NCI-H2171 treated with DMSO at 0.1 percent for 48 hours (cell line): ENCODE data around the gene EVI5L.
"Not testable (repeated sequence)": the region's sequence is repeated elsewhere in the genome, so short reads cannot be mapped to it uniquely, and the experiment has no call there.

Experiments used
- DNase-seq: peaks from one replicate; lab custom pipeline; 2025; lab: John Stamatoyannopoulos, UW

EVI5L gene

GRCh38 chr19:7829561-7830271 is at the start of gene EVI5L:
TSS of gene EVI5L (plus strand) at chr19:7830218. CDS start at chr19:7846543, 16,325 bp downstream.
- peak; percentile 100 for DNase-seq

GRCh38 chr19:7781157-7781556 is 48.9 kb upstream of the EVI5L start:
- DNase-seq: no peak

DNA sequence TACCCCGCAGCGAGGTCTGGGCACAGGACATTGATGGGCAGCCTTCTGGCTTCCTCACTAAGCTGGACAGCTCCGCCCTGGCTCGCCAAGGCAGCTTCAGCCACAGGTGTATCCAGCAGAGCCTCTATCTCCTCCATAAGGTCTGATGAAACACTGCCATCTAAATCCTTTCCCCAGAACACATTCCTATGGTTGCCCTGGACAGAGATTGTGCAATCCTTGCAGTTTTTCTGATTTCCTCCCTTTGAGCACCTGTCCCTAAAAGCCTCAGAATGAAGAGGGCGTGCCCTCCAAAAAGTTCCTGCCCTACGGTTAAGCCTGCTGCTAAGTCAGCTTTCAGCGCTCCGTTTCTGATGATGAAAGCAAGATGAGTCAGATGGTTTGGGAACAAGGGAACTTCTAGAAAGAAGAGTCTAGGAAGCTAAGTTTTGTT is 46.0 kb upstream of the EVI5L start:
- no peak for DNase-seq

DNA sequence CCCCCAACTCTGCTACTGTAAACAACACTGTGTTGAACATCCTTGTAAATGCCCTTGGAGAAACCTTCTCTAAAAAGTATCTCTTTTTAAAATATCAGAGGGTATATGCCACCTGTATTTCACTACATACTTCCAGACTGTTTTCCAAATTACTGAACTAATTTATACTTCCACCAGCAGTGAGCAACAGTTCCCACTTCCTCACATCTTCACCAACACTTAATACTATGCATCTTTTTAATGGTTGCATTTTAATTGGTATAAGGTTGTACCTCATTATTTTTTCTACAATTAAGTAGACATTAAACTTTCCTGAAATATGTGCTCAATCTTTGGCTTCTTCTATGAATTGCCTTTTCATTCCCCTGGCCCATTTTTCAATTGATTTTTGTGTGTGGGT is 45.2 kb upstream of the EVI5L start:
- DNase-seq: no peak

DNA sequence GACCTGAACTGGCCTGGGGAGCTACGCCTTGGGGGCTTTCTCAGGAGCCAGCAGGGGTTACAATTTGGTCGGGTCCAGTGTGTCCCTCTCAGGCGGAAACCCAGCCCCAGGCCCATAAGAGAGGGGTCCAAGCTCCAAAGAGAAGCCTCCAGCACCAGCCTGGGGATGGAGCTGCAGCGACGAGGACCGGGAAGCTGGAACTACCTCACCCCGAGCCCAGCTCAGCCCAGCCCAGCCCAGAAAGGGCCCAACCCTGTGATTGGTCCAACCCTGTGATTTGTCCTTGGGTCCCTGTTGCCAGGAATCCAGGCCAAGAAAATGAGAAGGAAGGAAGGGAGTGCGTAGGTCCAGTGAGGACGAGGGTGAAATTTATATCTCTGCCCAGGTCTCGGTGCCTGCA is 42.9 kb upstream of the EVI5L start:
- no peak for DNase-seq

DNA sequence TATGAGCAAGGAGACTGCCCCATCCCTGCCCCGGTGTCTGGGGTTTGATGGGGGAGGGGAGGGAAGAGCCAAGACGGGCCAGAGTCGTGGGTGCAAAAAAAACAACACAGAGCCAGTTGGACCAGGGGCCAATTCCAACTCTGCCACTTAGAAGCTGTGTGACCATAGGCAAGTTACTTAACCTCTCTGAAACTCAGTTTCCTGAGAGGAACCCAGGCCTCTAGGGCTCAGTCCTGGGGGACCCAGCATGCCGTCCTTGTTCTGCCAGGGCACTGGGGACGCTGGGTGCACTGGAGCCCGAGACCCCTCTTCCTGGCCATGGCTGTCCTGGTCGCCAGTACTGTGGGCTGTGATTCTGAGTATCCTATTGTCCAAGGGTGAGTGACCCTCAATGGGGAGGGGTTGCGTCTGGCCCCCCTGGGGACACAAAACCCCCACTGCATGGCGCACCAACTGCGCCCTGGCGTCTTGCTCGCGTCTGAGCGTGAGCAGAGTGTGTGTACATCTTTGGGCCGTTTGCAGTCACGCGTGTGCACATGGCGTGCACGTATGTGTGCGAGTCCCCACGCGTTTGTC is 42.3 kb upstream of the EVI5L start:
- DNase-seq: no peak

DNA sequence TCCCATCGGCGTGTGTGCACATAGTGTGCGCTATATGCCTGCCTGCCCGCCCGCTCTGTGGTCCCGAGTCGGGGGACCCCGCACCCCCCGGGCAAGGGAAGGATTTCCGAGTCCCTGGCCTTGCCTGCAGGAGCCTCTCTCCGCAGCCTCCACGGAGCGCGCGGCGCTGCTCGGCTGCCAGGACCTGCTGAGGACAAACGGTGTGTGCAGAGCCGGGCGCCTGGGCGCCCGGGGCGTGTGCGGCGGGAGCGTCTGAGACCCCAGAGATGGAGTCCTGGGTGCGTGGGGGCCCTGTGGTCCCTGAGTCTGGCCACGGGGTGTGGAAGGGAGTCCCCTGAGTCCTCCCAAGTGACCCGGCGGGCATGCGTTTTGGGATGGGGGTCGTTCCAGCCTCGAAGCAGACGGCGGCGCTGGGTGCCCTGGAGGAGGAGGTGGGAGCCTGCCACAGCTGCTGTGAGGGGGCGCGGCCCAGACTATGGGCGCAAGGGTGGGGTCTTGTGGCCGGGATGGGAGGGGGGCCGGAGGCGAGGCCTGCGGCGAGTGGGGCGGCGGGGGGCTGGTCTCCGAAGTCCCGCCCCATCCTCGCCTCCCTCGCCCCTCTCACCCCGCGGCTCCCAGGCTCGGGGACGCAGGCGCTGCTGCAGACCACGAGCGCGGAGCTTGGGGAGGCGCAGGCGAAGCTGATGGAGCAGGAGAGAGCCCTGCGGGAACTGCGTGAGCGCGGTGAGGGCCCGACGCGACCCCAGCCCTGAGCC is 41.7 kb upstream of the EVI5L start:
- peak; percentile 43 for DNase-seq

GRCh38 chr19:7788933-7789323 is 41.1 kb upstream of the EVI5L start:
- no peak for DNase-seq

DNA sequence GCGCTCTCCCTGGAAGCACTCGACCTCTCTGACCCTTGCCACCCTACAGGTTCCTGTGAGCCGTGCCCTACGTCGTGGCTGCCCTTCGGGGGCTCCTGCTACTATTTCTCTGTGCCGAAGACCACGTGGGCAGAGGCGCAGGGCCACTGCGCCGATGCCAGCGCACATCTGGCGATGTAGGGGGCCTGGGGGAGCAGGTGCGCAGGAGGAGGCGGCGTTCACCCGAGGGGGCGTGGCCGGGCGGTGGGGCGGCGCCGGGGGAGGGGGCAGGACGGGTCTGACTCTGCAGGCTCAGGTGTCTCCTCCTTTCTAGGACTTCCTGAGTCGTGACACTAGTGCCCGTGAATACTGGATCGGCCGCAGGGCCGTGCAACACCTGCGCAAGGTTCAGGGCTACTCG is 40.6 kb upstream of the EVI5L start:
- DNase-seq: peak; percentile 83

DNA sequence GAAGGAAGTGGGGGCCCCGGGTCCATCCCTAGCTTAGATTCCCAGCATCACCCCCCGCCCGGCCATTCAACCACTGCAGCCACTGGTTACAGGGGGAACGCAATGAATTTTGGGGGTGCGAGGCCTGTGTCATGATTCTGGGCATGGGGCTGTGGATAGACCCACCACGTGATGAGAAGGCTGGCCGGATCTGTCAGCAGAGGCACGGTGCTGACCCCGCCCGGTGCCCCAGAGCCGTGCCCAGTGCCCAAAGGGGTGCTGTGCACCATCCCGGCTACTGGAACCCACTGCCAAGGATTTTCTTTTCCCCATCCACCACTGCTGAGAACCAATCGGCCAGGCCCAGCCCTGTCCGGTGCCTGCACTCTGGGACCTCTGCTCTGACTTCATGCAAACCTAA is 39.6 kb upstream of the EVI5L start:
- DNase-seq: no peak

GRCh38 chr19:7792281-7792680 is 37.7 kb upstream of the EVI5L start:
- DNase-seq: no peak

GRCh38 chr19:7792701-7793100 is 37.3 kb upstream of the EVI5L start:
- not testable (repeated sequence) for DNase-seq

GRCh38 chr19:7793493-7793892 is 36.5 kb upstream of the EVI5L start:
- DNase-seq: no peak

GRCh38 chr19:7795555-7796161 is 34.4 kb upstream of the EVI5L start:
- no peak for DNase-seq

GRCh38 chr19:7799640-7800355 is 30.2 kb upstream of the EVI5L start:
- peak; percentile 71 for DNase-seq

DNA sequence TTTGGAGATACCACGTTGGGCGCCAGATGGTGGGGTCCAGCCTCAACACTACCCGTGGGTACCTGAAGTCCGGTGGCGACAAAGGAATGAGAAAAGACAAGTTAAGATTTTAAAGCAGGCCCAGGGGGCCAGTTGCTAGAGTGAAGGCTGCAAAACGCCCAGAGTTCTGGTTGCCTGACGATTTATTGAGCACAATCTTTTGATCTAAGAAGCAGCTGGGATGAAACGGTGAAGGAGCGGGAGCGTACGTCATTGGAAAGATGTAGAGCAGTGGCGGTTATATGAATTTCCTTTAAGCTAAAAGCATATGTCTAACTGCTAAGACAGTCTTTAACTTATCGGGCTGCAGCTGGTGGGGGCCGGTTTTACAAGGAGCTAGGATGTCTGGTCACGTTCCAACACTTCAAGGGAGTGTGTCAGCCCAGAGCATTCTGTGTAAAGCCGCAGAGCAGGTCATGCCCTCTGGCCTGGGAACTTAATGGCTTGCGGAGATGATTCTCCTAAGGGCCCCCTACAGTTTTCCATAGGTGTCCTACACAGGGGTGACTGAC is 28.9 kb upstream of the EVI5L start:
- no peak for DNase-seq

DNA sequence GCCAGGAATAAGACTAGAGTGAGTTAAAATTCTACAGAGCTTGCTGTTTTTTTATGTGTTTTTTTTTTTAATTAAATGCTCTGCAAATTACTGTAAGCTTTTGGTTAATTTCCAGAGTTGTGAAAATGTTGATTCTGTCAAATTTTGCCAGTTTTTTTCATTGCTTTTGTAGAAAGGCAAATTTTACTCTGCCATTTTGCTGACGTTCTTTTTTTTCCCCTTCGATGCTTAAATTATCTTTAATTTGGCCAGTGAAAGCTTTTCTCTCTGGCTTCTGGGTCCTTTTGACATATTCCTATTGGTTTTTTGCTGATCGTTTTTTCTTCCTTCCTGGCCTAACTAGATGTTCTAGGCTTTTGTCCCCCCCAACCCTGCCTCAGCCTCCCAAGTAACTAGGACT is 23.8 kb upstream of the EVI5L start:
- DNase-seq: no peak

DNA sequence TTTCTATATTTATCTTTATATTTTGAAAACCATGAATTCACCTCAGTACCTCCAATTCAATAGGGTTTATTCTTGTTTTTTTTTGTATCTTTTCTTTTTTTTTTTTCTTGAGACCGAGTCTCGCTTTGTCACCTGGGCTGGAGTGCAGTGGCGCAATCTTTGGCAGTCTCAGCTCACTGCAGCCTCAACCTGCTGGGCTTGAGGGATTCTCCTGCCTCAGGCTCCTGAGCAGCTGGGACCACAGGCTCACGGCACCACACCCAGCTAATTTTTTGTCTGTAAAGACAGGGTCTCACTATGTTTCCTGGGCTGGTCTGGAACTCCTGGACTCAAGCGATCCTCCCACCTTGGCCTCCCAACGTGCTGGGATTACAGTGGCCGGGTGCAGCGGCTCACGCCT is 23.1 kb upstream of the EVI5L start:
- no peak for DNase-seq

- no peak for DNase-seq
These were observed 21.9 kb upstream of the EVI5L start for GRCh38 chr19:7808108-7808507.

DNA sequence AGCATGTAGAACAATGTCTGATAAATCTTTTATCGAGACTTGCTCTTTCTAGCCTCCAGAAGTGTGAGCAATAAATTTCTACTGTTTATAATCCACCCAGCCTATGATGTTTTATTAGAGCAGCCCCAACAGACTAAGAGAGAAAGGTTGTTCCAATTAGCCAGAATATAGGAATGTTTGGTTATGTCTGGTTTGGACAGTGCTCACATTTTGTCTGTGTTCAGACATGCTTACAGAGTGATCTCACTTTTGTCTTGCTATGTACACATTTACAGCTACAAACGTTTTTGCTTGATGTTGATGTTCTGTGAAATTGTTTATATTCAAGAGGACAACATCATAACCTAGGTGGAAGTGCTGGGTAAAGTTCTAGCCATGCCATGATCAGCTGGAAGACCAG is 18.0 kb upstream of the EVI5L start:
- no peak for DNase-seq

- no peak for DNase-seq
These were observed 14.7 kb upstream of the EVI5L start for GRCh38 chr19:7815325-7815724.

DNA sequence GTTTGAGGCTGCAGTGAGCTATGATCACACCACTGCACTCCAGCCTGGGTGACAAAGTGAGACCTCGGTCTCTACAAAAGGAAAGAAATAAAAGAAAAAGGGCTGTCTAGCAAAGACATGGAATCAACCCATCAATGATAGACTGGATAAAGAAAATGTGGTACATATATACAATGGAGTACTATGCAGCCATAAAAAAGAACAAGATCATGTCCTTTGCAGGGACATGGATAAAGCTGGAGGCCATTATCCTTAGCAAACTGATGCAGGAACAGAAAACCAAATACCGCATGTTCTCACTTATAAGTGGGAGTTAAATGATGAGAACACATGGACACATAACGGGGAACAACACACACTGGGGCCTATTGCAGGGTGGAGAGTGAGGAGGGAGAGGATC is 14.0 kb upstream of the EVI5L start:
- DNase-seq: not testable (repeated sequence)
